WTC11 (cell line): ENCODE measurements around the gene MCM5. TPM values are rescaled to one million over a fixed set of nuclear protein-coding genes. Genes with fewer than 3 reads are reported as not detected.
"Not testable (repeated sequence)": the region's sequence is repeated elsewhere in the genome, so short reads cannot be mapped to it uniquely, and the experiment has no call there.

Experiments
- ATAC-seq: fragments of 200-7000 bp; cut with Tn5 transposase; 2 replicates; pipeline ENCODE4 v1.10.0; 2021; ENCODE audit warnings: mild to moderate bottlenecking, moderate library complexity
- CTCF ChIA-PET: fragments of 300-600 bp; sonication (Branson Sonifier 250); formaldehyde crosslinking; loops from one replicate; lab custom pipeline; 2021; ENCODE audit warnings: antibody characterized with exemption; lab: Charles Lee
- POLR2A ChIA-PET: fragments of 350-600 bp; sonication (Branson Sonifier 250); formaldehyde crosslinking; loops from one replicate; lab custom pipeline; 2021; ENCODE audit warnings: antibody characterized with exemption; lab: Charles Lee
- DNase-seq: peaks from one replicate; pipeline ENCODE4 v3.0.0; 2021; ENCODE audit warnings: low spot score
- H3K27ac Mint-ChIP-seq: 2 replicates; pipeline ENCODE4 v1.8.0; 2021; ENCODE audit warnings: mixed read lengths
- H3K27me3 Mint-ChIP-seq: 2 replicates; pipeline ENCODE4 v1.8.0; 2021; ENCODE audit warnings: low read depth, mild to moderate bottlenecking, moderate library complexity, mixed read lengths
- H3K36me3 Mint-ChIP-seq: 2 replicates; pipeline ENCODE4 v1.8.0; 2021; ENCODE audit warnings: mixed read lengths
- H3K4me1 Mint-ChIP-seq: 2 replicates; pipeline ENCODE4 v1.8.0; 2022; ENCODE audit warnings: mixed read lengths
- H3K4me3 Mint-ChIP-seq: 2 replicates; pipeline ENCODE4 v1.8.0; 2021; ENCODE audit warnings: mild to moderate bottlenecking, moderate library complexity, mixed read lengths
- H3K9me3 Mint-ChIP-seq: 2 replicates; pipeline ENCODE4 v1.8.0; 2021; ENCODE audit warnings: mixed read lengths
- ATF1 ChIP-seq: sonication (generic); formaldehyde crosslinking; IDR thresholded peaks from 2 replicates; pipeline ENCODE4 v1.8.1; 2023; ENCODE audit warnings: mild to moderate bottlenecking, moderate library complexity, missing genetic modification reagents
- FOXP1 ChIP-seq: sonication (generic); formaldehyde crosslinking; IDR thresholded peaks from 2 replicates; pipeline ENCODE4 v1.8.0; 2022; ENCODE audit warnings: missing genetic modification reagents, mild to moderate bottlenecking, moderate library complexity, borderline replicate concordance
- GABPB1 ChIP-seq: sonication (generic); formaldehyde crosslinking; IDR thresholded peaks from 2 replicates; pipeline ENCODE4 v1.8.1; 2023; ENCODE audit warnings: mild to moderate bottlenecking, missing genetic modification reagents
- GRHL2 ChIP-seq: fragments of 250-450 bp; sonication (Bioruptor Pico); IDR thresholded peaks from 2 replicates; pipeline ENCODE4 v1.8.0; 2022; ENCODE audit warnings: mild to moderate bottlenecking, moderate library complexity; ENCODE audit not compliant: insufficient replicate concordance, severe bottlenecking
- GTF2I ChIP-seq: fragments of 250-450 bp; sonication (Bioruptor Pico); conservative IDR thresholded peaks from 2 replicates; pipeline ENCODE4 v1.4.0; 2021; ENCODE audit warnings: mild to moderate bottlenecking
- MLX ChIP-seq: sonication (generic); formaldehyde crosslinking; IDR thresholded peaks from 2 replicates; pipeline ENCODE4 v1.8.1; 2023; ENCODE audit warnings: mild to moderate bottlenecking, missing genetic modification reagents, moderate library complexity
- MXD4 ChIP-seq: fragments of 250-450 bp; sonication (Bioruptor Pico); IDR thresholded peaks from 2 replicates; pipeline ENCODE4 v1.8.0; 2021; ENCODE audit warnings: mild to moderate bottlenecking, moderate library complexity, borderline replicate concordance
- NFATC4 ChIP-seq: fragments of 250-450 bp; sonication (Bioruptor Pico); IDR thresholded peaks from 2 replicates; pipeline ENCODE4 v1.9.0; 2021; ENCODE audit warnings: mild to moderate bottlenecking
- NFYB ChIP-seq: sonication (generic); formaldehyde crosslinking; conservative IDR thresholded peaks from 2 replicates; pipeline ENCODE4 v1.8.0; 2022; ENCODE audit warnings: low read depth, missing genetic modification reagents
- NR2C2 ChIP-seq: sonication (generic); formaldehyde crosslinking; IDR thresholded peaks from 2 replicates; pipeline ENCODE4 v1.8.0; 2022; ENCODE audit warnings: mild to moderate bottlenecking, missing genetic modification reagents
- RORB ChIP-seq: fragments of 250-450 bp; sonication (Bioruptor Pico); IDR thresholded peaks from 2 replicates; pipeline ENCODE4 v1.9.0; 2021; ENCODE audit warnings: mild to moderate bottlenecking
- TEAD1 ChIP-seq: sonication (generic); formaldehyde crosslinking; IDR thresholded peaks from 2 replicates; pipeline ENCODE4 v1.8.0; 2022; ENCODE audit warnings: mild to moderate bottlenecking, missing genetic modification reagents
- TP53 ChIP-seq: sonication (generic); formaldehyde crosslinking; IDR thresholded peaks from 2 replicates; pipeline ENCODE4 v1.8.1; 2023; ENCODE audit warnings: mild to moderate bottlenecking, missing genetic modification reagents
- ZMAT4 ChIP-seq: fragments of 250-450 bp; sonication (Bioruptor Pico); IDR thresholded peaks from 2 replicates; pipeline ENCODE4 v1.9.0; 2021; ENCODE audit warnings: mild to moderate bottlenecking
- ZNF138 ChIP-seq: sonication (generic); formaldehyde crosslinking; conservative IDR thresholded peaks from 2 replicates; pipeline ENCODE4 v1.8.1; 2022; ENCODE audit warnings: mild to moderate bottlenecking, moderate library complexity, missing genetic modification reagents
- ZNF232 ChIP-seq: sonication (generic); formaldehyde crosslinking; IDR thresholded peaks from 2 replicates; pipeline ENCODE4 v1.8.0; 2022; ENCODE audit warnings: mild to moderate bottlenecking, missing genetic modification reagents
- ZNF281 ChIP-seq: sonication (generic); formaldehyde crosslinking; IDR thresholded peaks from 2 replicates; pipeline ENCODE4 v1.8.0; 2023; ENCODE audit warnings: mild to moderate bottlenecking, missing genetic modification reagents
- ZNF671 ChIP-seq: fragments of 250-450 bp; sonication (Bioruptor Pico); IDR thresholded peaks from 2 replicates; pipeline ENCODE4 v1.8.0; 2021; ENCODE audit warnings: mild to moderate bottlenecking
- total RNA-seq: library from RNA; stranded (reverse); gene quantifications from 3 replicates; pipeline ENCODE4 v1.2.3, GENCODE V29; 2021
- TF ChIP-seq, protein P1 (sequence below): sonication (generic); formaldehyde crosslinking; IDR thresholded peaks from 2 replicates; pipeline ENCODE4 v1.8.0; 2022; ENCODE audit warnings: mild to moderate bottlenecking, missing genetic modification reagents
- TF ChIP-seq, protein P2 (sequence below): sonication (generic); formaldehyde crosslinking; IDR thresholded peaks from 2 replicates; pipeline ENCODE4 v1.8.0; 2022; ENCODE audit warnings: mild to moderate bottlenecking, missing genetic modification reagents
- TF ChIP-seq, protein P3 (sequence below): fragments of 200-600 bp; IDR thresholded peaks from 2 replicates; pipeline ENCODE4 v1.8.0; 2022; ENCODE audit warnings: antibody characterized with exemption

MCM5 gene
- total RNA-seq, 1 experiment from 2014 or later, result 261 TPM

GRCh38 chr22:35363566-35364086 lies 36.3 kb upstream of the MCM5 start (continued):
- TF ChIP-seq, protein P1, sequence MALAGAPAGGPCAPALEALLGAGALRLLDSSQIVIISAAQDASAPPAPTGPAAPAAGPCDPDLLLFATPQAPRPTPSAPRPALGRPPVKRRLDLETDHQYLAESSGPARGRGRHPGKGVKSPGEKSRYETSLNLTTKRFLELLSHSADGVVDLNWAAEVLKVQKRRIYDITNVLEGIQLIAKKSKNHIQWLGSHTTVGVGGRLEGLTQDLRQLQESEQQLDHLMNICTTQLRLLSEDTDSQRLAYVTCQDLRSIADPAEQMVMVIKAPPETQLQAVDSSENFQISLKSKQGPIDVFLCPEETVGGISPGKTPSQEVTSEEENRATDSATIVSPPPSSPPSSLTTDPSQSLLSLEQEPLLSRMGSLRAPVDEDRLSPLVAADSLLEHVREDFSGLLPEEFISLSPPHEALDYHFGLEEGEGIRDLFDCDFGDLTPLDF, result no peak
- TF ChIP-seq, all 79 proteins: peak for 0

DNA sequence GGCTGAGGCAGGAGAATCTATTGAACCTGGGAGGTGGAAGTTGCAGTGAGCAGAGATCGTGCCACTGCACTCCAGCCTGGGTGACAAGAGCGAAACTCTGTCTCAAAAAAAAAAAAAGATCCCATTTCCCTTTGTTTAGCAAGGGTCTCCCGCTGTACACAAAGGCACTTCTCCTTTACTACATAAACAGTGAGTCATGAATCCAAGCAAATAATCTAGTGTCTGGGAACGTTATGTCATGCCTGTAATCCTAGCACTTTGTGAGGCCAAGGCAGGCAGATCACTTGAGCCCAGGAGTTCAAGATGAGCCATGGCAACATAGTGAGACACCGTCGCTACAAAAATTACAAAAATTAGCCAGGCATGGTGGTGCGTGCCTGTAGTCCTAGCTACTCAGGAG lies 35.7 kb upstream of the MCM5 start:
- not testable (repeated sequence) for DNase-seq, H3K27me3 Mint-ChIP-seq
- peak; percentile 46; the same call in 1 of the 2 replicates for TF ChIP-seq GABPB1 (CRISPR knock-in tag)
- TF ChIP-seq, all 79 proteins: peak for 1; not testable (repeated sequence) for 78
- H3K36me3 Mint-ChIP-seq, H3K4me1 Mint-ChIP-seq, ATAC-seq, CTCF ChIA-PET, H3K9me3 Mint-ChIP-seq, POLR2A ChIA-PET, H3K4me3 Mint-ChIP-seq, H3K27ac Mint-ChIP-seq: not testable (repeated sequence)

- TF ChIP-seq TP53 (CRISPR knock-in tag) (no peak), MXD4 (CRISPR knock-in tag) (no peak), ATF1 (CRISPR knock-in tag) (no peak), NFYB (CRISPR knock-in tag) (no peak), ZNF281 (CRISPR knock-in tag) (no peak), ZNF232 (CRISPR knock-in tag) (no peak), FOXP1 (CRISPR knock-in tag) (no peak)
- ATAC-seq (no peak), DNase-seq (no peak)
- Mint-ChIP-seq H3K9me3 (no peaks in the 10 kb centered on the region), H3K27ac (no peak overlapping the region; the same call in 1 of the 2 replicates), H3K4me3 (no peak overlapping the region), H3K27me3 (peaks cover 4% of the 10 kb centered on the region; the same call in 1 of the 2 replicates), H3K4me1 (peaks cover 27% of the 10 kb centered on the region), H3K36me3 (no peaks in the 10 kb centered on the region)
- ChIA-PET CTCF (interaction anchor here (1.7 to 2.0 kb wide), 2 partner anchors 59 to 64 kb away, joined by 4 to 7 read pairs; no protein-coding TSS in a partner anchor), POLR2A (interaction anchor here (0.8 kb wide), 1 partner anchor 17 kb away, joined by 3 read pairs; no protein-coding TSS in a partner anchor)
Measured at GRCh38 chr22:35367331-35367886, 32.5 kb upstream of the MCM5 start.

- CTCF ChIA-PET, result interaction anchor here (0.6 to 2.0 kb wide), 6 partner anchors 8 to 316 kb away, joined by 3 to 7 read pairs (median 4); no protein-coding TSS in a partner anchor
- DNase-seq (no peak), ATAC-seq (no peak)
- Mint-ChIP-seq H3K4me3 (no peak overlapping the region), H3K4me1 (peaks cover 27% of the 10 kb centered on the region), H3K36me3 (no peaks in the 10 kb centered on the region), H3K27ac (no peak overlapping the region), H3K27me3 (peaks cover 4% of the 10 kb centered on the region; the same call in 1 of the 2 replicates), H3K9me3 (no peaks in the 10 kb centered on the region)
- POLR2A ChIA-PET, result interaction anchor here (0.6 to 1.2 kb wide), 4 partner anchors 18 to 71 kb away, joined by 3 to 4 read pairs (median 3); no protein-coding TSS in a partner anchor
- no peak for TF ChIP-seq TEAD1 (CRISPR knock-in tag)
- no peak for TF ChIP-seq ZNF138 (CRISPR knock-in tag)
- TF ChIP-seq MLX (CRISPR knock-in tag), result no peak
- no peak for TF ChIP-seq GTF2I (CRISPR knock-in tag)
- no peak for TF ChIP-seq NR2C2 (CRISPR knock-in tag)
- no peak for TF ChIP-seq ZNF671
- TF ChIP-seq, protein P2, sequence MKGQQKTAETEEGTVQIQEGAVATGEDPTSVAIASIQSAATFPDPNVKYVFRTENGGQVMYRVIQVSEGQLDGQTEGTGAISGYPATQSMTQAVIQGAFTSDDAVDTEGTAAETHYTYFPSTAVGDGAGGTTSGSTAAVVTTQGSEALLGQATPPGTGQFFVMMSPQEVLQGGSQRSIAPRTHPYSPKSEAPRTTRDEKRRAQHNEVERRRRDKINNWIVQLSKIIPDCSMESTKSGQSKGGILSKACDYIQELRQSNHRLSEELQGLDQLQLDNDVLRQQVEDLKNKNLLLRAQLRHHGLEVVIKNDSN (CRISPR knock-in tag), result no peak
- TF ChIP-seq, protein P3, sequence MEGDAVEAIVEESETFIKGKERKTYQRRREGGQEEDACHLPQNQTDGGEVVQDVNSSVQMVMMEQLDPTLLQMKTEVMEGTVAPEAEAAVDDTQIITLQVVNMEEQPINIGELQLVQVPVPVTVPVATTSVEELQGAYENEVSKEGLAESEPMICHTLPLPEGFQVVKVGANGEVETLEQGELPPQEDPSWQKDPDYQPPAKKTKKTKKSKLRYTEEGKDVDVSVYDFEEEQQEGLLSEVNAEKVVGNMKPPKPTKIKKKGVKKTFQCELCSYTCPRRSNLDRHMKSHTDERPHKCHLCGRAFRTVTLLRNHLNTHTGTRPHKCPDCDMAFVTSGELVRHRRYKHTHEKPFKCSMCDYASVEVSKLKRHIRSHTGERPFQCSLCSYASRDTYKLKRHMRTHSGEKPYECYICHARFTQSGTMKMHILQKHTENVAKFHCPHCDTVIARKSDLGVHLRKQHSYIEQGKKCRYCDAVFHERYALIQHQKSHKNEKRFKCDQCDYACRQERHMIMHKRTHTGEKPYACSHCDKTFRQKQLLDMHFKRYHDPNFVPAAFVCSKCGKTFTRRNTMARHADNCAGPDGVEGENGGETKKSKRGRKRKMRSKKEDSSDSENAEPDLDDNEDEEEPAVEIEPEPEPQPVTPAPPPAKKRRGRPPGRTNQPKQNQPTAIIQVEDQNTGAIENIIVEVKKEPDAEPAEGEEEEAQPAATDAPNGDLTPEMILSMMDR, result no peak
- TF ChIP-seq NFATC4 (CRISPR knock-in tag), result no peak
- no peak for TF ChIP-seq MXD4 (CRISPR knock-in tag)
- no peak for TF ChIP-seq ZMAT4 (CRISPR knock-in tag)
- TF ChIP-seq ZNF232 (CRISPR knock-in tag), result no peak
- TF ChIP-seq TP53 (CRISPR knock-in tag), result no peak
- no peak for TF ChIP-seq GRHL2
- no peak for TF ChIP-seq RORB (CRISPR knock-in tag)
Measured at GRCh38 chr22:35368386-35368785, 31.6 kb upstream of the MCM5 start.
